PC-9 (cell line): ENCODE results near the gene THBS1.

Experiments used
- EZH2 ChIP-seq: fragments of 200-600 bp; sonication (generic); IDR thresholded peaks from 2 replicates; pipeline ENCODE4 v1.8.0; 2017; ENCODE audit warnings: antibody characterized with exemption, low read depth
- TF ChIP-seq, protein P1 (sequence below): fragments of 200-600 bp; sonication (generic); conservative IDR thresholded peaks from 2 replicates; pipeline ENCODE4 v1.6.1; 2017; ENCODE audit warnings: mixed run types, antibody characterized with exemption, mild to moderate bottlenecking, moderate library complexity

- TF ChIP-seq, protein P1, sequence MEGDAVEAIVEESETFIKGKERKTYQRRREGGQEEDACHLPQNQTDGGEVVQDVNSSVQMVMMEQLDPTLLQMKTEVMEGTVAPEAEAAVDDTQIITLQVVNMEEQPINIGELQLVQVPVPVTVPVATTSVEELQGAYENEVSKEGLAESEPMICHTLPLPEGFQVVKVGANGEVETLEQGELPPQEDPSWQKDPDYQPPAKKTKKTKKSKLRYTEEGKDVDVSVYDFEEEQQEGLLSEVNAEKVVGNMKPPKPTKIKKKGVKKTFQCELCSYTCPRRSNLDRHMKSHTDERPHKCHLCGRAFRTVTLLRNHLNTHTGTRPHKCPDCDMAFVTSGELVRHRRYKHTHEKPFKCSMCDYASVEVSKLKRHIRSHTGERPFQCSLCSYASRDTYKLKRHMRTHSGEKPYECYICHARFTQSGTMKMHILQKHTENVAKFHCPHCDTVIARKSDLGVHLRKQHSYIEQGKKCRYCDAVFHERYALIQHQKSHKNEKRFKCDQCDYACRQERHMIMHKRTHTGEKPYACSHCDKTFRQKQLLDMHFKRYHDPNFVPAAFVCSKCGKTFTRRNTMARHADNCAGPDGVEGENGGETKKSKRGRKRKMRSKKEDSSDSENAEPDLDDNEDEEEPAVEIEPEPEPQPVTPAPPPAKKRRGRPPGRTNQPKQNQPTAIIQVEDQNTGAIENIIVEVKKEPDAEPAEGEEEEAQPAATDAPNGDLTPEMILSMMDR: no peak
- TF ChIP-seq EZH2: no peak
These were observed 5.7 kb upstream of the THBS1 start for GRCh38 chr15:39575180-39575579.
